NB4 (cell line): ENCODE results near the gene TCF15.

Source experiments
- POLR2A ChIP-seq: IDR thresholded peaks from 2 replicates; pipeline ENCODE4 v1.6.1; 2011; ENCODE audit warnings: mild to moderate bottlenecking; ENCODE audit not compliant: insufficient read length; ENCODE audit errors: extremely low read depth
- TF ChIP-seq, protein P1 (sequence below): IDR thresholded peaks from one replicate; pipeline ENCODE4 v1.5.1; 2012; ENCODE audit warnings: low read depth, low read length

- TF ChIP-seq, protein P1, sequence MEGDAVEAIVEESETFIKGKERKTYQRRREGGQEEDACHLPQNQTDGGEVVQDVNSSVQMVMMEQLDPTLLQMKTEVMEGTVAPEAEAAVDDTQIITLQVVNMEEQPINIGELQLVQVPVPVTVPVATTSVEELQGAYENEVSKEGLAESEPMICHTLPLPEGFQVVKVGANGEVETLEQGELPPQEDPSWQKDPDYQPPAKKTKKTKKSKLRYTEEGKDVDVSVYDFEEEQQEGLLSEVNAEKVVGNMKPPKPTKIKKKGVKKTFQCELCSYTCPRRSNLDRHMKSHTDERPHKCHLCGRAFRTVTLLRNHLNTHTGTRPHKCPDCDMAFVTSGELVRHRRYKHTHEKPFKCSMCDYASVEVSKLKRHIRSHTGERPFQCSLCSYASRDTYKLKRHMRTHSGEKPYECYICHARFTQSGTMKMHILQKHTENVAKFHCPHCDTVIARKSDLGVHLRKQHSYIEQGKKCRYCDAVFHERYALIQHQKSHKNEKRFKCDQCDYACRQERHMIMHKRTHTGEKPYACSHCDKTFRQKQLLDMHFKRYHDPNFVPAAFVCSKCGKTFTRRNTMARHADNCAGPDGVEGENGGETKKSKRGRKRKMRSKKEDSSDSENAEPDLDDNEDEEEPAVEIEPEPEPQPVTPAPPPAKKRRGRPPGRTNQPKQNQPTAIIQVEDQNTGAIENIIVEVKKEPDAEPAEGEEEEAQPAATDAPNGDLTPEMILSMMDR: no peak
- no peak for TF ChIP-seq POLR2A
Observed at GRCh38 chr20:646868-647233, 36.7 kb upstream of the TCF15 start.
